ENCODE measurements around the gene PKN3. TPM values are rescaled to one million over a fixed set of nuclear protein-coding genes. Genes with fewer than 3 reads are reported as not detected.

The PKN3 gene
- total RNA-seq, 1 experiment from 2014 or later = 7.8 TPM

DNA sequence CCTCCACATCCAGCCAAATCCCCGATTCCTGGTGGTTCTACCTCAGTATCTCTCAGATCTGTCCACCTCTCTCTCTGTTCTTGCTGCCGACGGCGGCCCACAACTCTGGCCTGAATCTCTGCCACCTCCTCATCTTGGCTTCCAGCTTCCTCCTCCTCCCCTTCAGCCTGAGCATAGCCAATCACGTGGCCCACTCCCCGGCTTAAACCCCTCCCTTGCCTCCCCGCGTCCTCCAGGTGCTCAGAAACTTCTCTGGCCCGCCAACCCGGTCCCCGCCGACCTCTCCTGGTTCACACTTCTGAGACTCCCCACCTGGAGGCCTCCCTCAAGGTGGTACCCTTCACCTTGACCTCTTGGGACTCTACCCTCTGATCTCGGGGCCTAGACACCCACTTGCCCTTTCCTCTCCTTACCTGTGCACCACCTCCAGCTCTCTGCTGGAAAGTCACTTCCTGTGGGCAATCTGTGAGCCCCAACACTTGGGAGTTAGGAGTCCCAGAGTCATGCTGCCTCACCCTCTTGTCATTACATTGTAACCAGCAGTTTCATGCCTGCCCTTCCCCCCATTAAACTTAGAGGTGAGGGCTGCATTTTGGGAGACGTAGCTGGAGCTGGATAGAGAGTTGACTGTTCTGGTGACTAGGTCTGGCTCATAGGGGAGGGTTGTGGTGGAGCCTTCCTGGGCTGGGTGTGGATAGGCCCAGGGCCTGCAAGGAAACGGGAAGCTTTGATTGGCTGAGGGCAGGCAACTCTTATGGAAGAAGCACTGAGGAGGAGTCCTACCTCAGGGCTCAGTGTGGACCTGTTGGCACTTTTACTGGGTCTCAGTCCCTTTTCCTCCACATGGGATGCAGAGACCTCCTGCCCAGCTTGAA, 17.7 kb upstream of the PKN3 start:
- Histone ChIP-seq H2AFZ (ENCODE audit: low read length) (peak overlapping the region; percentile 72), H3K27me3 (ENCODE audit: low read length) (no peaks in the 10 kb centered on the region), H3K79me2 (ENCODE audit: low read length) (peaks cover 59% of the 10 kb centered on the region), H3K9me2 (replicated peaks; ENCODE audit: low read length) (no peaks in the 10 kb centered on the region), H3K4me1 (ENCODE audit: insufficient read depth, low read length) (peaks cover 41% of the 10 kb centered on the region), H3K9me3 (ENCODE audit: low read length) (no peaks in the 10 kb centered on the region), H3K27ac (ENCODE audit: low read length) (peak overlapping the region; percentile 95), H3K36me3 (ENCODE audit: low read depth, low read length) (no peaks in the 10 kb centered on the region), H3K9ac (ENCODE audit: low read length) (peak overlapping the region; percentile 98), H3K4me3 (ENCODE audit: low read length) (peak overlapping the region; percentile 92), H4K20me1 (ENCODE audit: low read length) (no peaks in the 10 kb centered on the region), H3K4me2 (ENCODE audit: low read length) (peak overlapping the region; percentile 99), H3F3A (ENCODE audit: low read length, unreplicated experiment) (no peaks in the 10 kb centered on the region)
- POLR2A ChIA-PET (ENCODE audit: unreplicated experiment) = interaction anchor here (1.1 kb wide), 1 partner anchor 15 kb away, joined by 3 read pairs; no protein-coding TSS in a partner anchor
- DNase-seq = peak; percentile 86
- TF ChIP-seq, protein P1, sequence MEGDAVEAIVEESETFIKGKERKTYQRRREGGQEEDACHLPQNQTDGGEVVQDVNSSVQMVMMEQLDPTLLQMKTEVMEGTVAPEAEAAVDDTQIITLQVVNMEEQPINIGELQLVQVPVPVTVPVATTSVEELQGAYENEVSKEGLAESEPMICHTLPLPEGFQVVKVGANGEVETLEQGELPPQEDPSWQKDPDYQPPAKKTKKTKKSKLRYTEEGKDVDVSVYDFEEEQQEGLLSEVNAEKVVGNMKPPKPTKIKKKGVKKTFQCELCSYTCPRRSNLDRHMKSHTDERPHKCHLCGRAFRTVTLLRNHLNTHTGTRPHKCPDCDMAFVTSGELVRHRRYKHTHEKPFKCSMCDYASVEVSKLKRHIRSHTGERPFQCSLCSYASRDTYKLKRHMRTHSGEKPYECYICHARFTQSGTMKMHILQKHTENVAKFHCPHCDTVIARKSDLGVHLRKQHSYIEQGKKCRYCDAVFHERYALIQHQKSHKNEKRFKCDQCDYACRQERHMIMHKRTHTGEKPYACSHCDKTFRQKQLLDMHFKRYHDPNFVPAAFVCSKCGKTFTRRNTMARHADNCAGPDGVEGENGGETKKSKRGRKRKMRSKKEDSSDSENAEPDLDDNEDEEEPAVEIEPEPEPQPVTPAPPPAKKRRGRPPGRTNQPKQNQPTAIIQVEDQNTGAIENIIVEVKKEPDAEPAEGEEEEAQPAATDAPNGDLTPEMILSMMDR (conservative IDR thresholded peaks at IDR 0.05; ENCODE audit: low read depth, low read length) = no peak
- TF ChIP-seq EZH2phosphoT487 (IDR thresholded peaks at IDR 0.05; ENCODE audit: borderline replicate concordance, low read length) (no peak), EZH2 (IDR thresholded peaks at IDR 0.05; ENCODE audit: low read length, unreplicated experiment) (no peak)
- ATAC-seq = peak; percentile 70
- intact Hi-C loops (cut with micrococcal nuclease) = loop anchor here (2.0 to 5.0 kb wide), 2 partner anchors 28 to 47 kb away; partner anchors contain the start of gene DYNC2I2
- BruUV-seq (replicated peaks) = no TSS peak
- CTCF ChIA-PET = interaction anchor here (0.5 to 0.9 kb wide), 4 partner anchors 17 to 49 kb away, joined by 3 read pairs; partner anchors contain the start of gene PKN3

DNA sequence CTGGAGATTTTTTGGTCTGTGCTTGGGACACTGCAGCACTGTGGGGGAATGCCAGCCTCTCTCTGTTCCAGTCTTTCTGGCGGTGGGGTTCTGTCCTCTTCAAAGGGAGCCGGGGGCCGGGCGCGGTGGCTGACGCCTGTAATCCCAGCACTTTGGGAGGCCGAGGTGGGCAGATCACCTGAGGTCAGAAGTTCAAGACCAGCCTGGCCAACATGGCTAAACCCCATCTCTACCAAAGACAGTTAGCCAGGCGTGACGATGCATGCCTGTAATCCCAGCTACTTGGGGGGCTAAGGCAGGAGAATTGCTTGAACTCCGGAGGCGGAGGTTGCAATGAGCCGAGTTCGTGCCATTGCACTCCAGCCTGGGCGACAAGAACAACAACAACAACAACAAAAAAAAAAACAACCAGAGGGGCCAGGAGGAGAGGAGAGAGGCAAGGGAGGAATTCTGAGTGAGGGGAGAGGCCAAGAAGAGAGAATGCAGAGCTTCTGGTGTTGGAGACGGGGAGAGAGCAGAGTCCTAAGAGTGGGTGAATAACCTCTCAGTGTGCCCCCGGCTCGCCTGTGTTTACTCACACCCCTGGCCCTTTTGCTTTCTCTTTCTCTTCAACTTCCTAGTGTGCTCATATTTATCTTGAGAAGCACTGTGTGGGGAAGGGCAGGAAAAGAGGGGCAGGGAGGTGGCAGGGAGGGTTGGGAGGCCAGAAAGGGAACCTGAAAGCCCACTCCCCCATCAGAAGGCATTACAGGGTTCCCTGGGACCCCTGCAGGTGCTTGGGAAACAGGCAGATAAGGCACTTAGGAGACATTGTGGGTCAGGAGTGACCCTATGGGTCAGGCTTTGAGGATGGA, 16.4 kb upstream of the PKN3 start:
- Histone ChIP-seq H3K9me3 (ENCODE audit: low read length) (no peaks in the 10 kb centered on the region), H3K36me3 (ENCODE audit: low read depth, low read length) (peaks cover 5% of the 10 kb centered on the region; the same call in 1 of the 2 replicates), H3K4me2 (ENCODE audit: low read length) (peak overlapping the region; percentile 99), H3K27me3 (ENCODE audit: low read length) (no peaks in the 10 kb centered on the region), H3K9ac (ENCODE audit: low read length) (peak overlapping the region; percentile 98; the same call in 1 of the 2 replicates), H3K9me2 (replicated peaks; ENCODE audit: low read length) (no peaks in the 10 kb centered on the region), H3K27ac (ENCODE audit: low read length) (peak overlapping the region; percentile 95; the same call in 1 of the 2 replicates), H4K20me1 (ENCODE audit: low read length) (peaks cover 8% of the 10 kb centered on the region), H3K79me2 (ENCODE audit: low read length) (peaks cover 69% of the 10 kb centered on the region), H3F3A (ENCODE audit: low read length, unreplicated experiment) (no peaks in the 10 kb centered on the region), H3K4me3 (ENCODE audit: low read length) (peak overlapping the region; percentile 92), H3K4me1 (ENCODE audit: insufficient read depth, low read length) (peaks cover 41% of the 10 kb centered on the region), H2AFZ (ENCODE audit: low read length) (no peak overlapping the region)
- ChIA-PET CTCF (no interaction called here), POLR2A (ENCODE audit: unreplicated experiment) (interaction anchor here (0.6 kb wide), 1 partner anchor 230 kb away, joined by 3 read pairs; no protein-coding TSS in a partner anchor)
- ATAC-seq (no peak), DNase-seq (no peak)
- TF ChIP-seq, protein P1 (conservative IDR thresholded peaks at IDR 0.05; ENCODE audit: low read depth, low read length) = no peak
- TF ChIP-seq EZH2 (IDR thresholded peaks at IDR 0.05; ENCODE audit: low read length, unreplicated experiment) = no peak
- TF ChIP-seq EZH2phosphoT487 (IDR thresholded peaks at IDR 0.05; ENCODE audit: borderline replicate concordance, low read length) = no peak
- BruUV-seq (replicated peaks) = no TSS peak
- intact Hi-C loops (cut with micrococcal nuclease) = loop anchor here (2.0 kb wide), 1 partner anchor 29 kb away; the partner anchor contains the start of gene DYNC2I2
